GM19023 (cell line): ENCODE measurements around the gene SEMA4B.
"Not testable (repeated sequence)": the region's sequence is repeated elsewhere in the genome, so short reads cannot be mapped to it uniquely, and the experiment has no call there.

Source experiments
- ATAC-seq: cut with Tn5 transposase; IDR thresholded peaks from one replicate; pipeline ENCODE4 v1.9.1; 2021; ENCODE audit warnings: mild to moderate bottlenecking, moderate library complexity; ENCODE audit not compliant: unreplicated experiment

The SEMA4B gene

DNA sequence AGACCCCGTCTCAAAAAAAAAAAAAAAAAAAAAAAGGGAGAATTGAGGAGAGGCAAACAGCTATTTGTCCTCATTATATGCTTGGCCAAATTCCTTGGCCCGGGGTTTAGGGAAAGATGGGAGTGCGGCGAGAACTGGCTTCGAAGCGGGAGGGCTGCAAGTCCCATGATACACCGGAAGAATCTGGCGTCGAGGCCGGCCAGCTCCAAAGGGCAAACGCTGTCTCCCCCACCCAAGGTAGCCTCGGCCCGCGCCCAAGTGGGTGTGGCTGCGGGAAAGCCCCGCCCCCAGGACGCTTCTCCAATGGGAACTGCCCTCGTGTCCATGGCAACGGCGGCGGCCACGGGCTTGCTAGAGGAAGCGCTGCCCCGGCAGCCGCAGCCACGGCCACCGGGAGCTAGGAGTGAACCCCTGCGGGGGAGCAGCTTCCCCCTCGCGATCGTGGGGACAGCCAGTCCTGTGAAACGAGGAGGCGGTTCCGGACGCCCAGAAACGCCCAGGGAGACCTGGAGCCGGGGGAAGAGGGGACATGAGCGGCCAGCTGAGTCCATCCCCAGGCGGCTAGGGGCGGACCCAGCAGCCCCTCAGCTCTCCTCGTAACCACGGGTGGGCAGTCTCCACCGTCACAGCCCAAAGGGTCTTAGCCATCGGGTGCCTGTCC lies 48.2 kb downstream of the SEMA4B start, which contains the start of gene TTLL13:
TTLL13 (plus strand) TSS at position 354 of the 661 bp plus-strand sequence. CDS start 1,075 bp downstream, outside the sequence.
- peak; percentile 58 for ATAC-seq

DNA sequence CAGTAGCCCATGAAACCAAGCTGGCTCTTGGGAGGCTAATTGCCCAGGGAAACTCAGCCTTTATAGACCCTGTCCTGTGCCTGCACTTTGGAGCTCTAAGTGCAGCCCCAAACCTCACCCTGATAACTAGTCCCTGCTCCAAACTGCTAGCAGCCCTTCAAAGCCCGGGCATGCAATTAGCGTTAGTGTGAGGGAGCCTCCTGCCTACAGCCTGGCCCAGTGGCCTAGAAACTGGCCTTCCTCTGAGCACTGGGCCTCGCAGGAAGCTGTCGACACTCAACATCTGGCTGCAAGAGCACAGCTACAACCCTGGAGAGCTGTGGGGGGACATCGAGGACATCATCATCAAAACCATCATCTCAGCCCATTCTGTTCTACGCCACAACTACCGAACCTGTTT lies 56.6 kb downstream of the SEMA4B start:
- no peak for ATAC-seq

DNA sequence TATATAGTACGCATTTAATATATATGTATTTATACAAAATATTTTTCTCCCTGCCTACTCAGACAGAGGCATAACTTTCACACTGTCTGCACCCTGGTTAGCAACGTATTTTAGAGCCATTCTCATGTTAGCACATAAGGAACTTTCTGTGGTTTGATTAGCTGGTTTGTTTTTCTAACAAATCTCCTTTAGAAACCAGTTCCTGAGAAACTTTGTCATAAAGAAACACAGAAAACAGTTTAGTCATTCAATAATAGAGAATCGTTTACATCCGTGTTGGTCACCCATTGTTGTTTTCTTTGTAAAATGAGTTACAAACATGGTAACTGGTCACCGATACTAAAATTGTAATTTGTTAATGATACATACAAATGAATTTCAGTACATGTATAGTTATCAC lies 58.4 kb downstream of the SEMA4B start:
- ATAC-seq, result peak; percentile 79

DNA sequence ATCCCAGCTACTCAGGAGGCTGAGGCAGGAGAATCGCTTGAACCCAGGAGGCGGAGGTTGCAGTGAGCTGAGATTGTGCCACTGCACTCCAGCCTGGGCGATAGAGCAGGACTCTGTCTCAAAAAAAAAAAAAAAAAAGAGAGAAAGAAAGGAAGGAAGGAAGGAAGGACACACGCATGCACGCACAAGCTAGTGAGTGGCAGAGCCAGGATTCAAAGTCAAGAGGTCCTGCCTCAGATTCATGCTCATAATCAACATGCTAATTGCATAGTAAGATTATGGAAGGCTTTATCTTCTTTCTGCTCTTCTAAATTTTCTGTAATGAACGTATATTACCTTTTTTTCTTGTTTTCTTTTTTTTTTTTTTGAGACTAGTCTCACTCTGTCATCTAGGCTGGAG lies 59.6 kb downstream of the SEMA4B start:
- ATAC-seq, result not testable (repeated sequence)

DNA sequence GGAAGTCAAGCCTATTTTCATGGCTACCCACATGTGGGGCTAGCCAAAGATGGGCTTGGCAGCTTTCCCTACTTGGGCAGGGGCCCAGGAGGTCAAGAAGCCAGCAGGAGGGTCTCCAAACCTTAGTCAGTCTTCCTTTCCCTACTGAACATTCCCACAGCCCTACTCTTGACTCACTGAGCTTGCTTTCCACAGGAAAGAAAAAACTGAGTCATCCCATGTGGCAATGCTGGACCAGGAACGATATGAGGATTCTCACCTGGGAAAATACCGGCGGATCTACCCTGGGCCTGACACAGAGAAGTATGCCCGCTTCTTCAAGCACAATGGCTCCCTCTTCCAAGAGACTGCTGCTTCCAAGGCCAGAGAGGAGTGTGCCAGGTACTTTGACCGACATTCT lies 60.7 kb downstream of the SEMA4B start:
- ATAC-seq, result no peak

DNA sequence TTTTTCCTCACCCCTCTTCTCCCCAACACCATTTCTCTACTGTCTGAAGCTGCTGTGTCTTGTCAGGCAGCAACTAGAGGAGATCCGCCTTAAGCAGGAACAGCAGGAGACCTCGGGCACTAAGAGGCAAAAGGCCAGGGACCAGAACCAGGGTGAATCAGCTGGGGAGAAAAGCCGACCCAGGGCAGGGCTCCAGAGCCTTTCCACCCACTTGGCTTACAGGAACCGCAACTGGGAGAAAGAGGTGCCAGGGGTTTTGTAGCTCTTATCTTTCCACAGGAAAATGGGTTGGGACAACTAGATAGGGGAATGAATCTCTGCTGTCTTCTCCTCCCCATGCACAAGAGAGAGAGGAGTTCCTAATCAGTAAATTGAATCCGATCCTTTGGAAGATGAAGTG lies 61.3 kb downstream of the SEMA4B start:
- ATAC-seq, result no peak

DNA sequence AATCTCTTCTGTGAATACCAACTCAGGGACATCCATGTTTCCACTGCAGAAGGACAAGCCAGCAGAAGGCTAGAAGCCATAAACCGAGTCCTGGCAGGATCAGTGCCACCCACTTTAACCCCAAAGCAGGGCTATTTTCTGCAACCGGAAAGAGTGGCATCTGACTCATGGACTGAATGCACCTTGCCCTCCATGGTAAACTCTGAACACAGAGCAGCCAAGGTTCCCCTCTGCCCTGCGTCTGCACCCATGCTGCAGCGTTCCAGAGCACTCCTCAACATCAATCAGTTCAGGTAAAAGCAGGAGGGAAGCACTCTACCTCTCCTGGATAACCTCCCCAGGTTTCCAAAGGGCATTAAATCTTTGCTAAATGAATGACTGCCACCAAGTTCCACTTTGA lies 63.5 kb downstream of the SEMA4B start:
- no peak for ATAC-seq

DNA sequence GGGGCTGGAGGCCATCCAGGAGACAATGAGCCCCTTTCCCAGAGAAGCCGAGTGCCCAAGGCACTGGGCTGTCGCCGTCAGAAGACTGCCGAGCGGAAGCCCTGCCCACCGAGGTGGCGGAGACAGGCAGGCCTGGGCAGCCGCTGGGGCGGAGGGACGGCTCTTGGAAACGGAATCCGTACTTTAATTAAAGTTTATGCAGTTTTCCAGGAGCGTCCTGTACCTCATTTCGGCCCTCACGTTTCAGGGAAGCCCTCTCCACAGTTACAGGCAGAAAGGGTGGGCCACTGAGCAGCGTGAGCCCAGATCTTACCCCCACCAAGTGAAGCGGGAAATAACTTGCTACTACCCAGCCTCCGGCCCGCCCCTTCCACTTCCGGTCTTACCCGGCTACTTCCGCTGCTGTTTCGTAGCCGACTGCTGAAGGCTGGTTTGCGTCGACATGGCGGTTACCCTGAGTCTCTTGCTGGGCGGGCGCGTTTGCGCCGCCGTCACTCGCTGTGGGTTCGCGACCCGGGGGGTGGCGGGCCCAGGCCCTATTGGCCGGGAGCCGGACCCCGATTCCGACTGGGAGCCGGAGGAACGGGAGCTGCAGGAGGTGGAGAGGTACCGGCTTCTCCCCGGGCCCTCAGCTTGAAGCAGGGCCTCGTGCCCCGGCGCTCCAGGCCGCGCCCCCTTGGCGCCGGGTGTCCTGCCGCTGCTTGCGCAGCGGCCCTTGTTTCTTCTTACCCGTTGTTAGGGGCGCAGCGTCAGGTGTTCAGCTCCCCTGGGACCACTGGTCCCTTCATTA lies 64.3 kb downstream of the SEMA4B start, which contains the start of gene NGRN:
NGRN (plus strand) TSS at position 402 of the 790 bp plus-strand sequence; CDS start at position 443, 41 bp downstream.
- ATAC-seq, result peak; percentile 96

DNA sequence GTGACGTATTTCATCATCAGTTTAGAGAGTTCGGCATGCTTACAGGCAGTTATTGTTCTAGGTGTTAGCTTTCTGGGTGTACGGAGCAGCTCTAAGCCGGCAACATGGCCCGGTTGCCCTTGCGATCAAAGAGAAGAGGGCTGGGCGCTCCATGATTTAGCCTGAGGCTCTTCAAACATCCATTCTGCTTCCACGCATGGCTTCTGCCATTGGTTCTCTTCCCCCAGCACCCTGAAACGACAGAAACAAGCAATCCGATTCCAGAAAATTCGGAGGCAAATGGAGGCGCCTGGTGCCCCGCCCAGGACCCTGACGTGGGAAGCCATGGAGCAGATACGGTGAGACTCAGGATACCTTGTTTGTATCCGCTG lies 64.9 kb downstream of the SEMA4B start:
- ATAC-seq, result peak; percentile 20

DNA sequence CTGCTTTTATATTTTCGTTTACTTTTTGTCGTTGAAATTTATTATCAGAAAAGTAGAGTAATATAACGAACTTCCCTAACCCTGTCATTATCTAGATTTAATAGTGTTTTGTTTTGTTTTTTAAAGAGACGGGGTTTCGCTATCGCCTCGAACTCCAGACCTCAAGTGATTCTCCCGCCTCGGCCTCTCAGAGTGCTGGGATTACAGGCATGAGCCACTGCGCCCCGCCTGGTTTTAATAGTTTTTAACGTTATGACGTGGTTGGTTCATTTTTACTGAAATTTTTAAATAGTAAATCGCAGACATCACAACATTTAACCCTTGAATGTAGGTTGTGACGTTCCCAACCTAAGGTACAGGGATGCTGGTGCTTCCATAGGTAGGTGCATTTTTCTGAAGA lies 65.4 kb downstream of the SEMA4B start:
- ATAC-seq, result no peak

DNA sequence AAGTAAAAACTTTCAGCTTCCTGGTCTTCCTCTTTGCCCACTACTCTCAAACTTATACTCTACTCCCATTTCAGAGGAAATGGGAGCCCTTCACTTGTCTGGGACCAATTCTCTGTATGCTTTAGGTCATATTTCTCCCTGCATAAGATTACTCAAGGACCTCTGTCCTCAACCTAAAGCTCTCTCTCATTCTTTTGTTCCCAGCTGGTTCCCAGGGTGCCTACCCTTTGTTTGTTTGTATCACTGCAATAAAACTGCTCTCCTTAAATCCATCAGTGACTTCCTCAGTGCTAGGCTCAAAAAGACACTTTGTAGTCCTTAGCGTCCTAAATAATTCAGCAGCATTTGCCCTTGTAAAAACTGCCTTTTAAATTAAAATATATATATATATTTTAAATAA lies 67.3 kb downstream of the SEMA4B start:
- ATAC-seq, result no peak

DNA sequence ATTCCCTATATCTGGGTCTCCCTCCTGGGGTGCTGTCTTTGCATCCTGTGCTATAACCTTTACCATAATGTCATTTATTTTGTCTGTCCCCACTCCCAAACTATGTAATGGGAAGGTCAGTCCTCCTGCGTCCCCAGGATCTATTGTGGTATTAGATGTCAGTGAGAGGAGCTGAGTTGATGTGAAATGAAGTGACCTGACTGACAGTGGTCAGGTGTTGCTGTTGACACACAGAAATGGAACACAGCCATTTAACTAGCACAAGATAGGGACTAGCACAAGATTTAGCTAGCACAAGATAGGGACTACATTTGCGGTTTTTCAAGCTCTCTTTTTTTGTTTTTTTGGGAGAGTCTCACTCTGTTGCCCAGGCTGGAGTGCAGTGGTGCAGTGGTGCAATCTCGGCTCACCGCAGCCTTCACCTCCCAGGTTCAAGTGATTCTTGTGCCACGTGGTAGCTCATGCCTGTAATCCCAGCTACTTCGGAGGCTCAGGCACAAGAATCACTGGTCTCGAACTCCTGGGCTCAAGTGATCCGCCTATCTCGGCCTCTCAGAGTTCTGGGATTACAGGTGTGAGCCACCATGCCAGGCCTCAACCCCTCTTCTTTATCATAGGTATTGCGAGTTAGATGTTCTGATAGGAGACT lies 69.5 kb downstream of the SEMA4B start:
- no peak for ATAC-seq

DNA sequence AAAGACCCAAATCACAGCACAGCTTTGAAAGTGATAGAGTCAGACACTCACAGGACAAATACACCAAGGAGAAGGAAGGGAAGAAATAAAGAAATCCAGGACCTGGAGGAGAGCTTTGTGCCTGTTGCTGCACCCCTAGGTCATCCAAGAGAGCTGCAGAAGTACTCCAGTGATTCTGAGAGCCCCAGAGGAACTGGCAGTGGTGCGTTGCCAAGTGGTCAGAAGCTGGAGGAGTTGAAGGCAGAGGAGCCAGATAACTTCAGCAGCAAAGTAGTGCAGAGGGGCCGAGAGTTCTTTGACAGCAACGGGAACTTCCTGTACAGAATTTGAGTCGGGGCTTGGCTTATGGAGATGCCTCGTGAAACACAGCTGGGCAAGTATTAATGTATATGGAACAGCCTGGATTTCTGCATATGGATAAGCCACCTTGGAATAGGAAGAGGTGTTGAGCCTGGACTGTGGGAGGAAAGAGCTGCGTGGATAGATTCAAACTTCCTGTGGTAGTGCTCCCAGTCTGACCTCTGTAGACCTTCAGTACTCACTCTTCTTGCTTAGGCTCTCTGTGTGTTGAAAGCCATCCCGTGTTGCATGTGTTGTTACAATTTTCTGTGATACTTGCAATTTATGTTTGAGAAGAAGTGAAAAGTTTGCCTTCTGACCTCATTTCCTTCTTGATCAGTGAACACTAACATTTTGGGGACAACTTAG lies 70.5 kb downstream of the SEMA4B start:
- ATAC-seq, result no peak

DNA sequence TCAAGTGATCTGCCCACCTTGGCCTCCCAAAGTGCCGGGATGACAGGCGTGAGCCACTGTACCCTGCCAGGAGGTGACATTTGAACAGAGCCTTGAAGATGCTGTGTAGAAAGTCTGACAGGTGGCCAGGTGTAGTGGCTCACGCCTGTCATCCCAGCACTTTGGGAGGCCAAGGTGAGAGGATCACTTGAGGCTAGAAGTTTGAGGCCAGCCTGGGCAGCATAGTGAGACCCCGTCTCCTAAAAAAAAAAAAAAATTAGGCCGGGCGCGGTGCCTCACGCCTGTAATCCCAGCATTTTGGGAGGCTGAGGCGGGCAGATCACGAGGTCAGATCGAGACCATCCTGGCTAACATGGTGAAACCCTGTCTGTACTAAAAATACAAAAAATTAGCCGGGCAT lies 77.3 kb downstream of the SEMA4B start:
- ATAC-seq, result not testable (repeated sequence)
